Measurements from ENCODE around the gene SERGEF.

SERGEF gene

DNA sequence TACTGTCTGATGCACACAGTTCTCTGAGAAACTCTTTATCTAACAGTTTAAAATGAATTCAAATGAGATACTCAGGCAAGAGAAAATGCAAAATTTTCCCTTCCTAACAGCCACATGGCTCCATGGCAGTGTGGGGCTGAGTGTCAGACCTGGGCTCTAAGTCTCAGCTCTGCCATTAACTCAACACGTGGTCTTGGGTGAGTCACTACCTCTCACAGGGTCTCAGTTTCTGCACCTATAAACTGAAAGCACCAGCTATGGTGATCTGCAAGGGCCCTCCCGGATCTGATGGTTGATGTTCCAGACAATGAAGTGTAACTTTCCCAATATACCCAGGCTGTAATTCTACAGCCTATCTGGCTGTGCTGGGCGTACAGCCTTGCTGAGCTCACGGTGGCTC, 207.8 kb downstream of the SERGEF start:
- TF ChIP-seq SPI1 (IDR thresholded peaks at IDR 0.05; ENCODE audit: borderline replicate concordance, low read depth), result no peak
- TF ChIP-seq CTCF (IDR thresholded peaks at IDR 0.05; ENCODE audit: insufficient read depth, low read length), result no peak
- no peak for TF ChIP-seq POLR2AphosphoS5 (IDR thresholded peaks at IDR 0.05; ENCODE audit: low read depth)
- no peak for TF ChIP-seq GABPA (IDR thresholded peaks at IDR 0.05; ENCODE audit: low read depth)
- no peak for TF ChIP-seq REST (IDR thresholded peaks at IDR 0.05; ENCODE audit: insufficient replicate concordance, low read depth)

DNA sequence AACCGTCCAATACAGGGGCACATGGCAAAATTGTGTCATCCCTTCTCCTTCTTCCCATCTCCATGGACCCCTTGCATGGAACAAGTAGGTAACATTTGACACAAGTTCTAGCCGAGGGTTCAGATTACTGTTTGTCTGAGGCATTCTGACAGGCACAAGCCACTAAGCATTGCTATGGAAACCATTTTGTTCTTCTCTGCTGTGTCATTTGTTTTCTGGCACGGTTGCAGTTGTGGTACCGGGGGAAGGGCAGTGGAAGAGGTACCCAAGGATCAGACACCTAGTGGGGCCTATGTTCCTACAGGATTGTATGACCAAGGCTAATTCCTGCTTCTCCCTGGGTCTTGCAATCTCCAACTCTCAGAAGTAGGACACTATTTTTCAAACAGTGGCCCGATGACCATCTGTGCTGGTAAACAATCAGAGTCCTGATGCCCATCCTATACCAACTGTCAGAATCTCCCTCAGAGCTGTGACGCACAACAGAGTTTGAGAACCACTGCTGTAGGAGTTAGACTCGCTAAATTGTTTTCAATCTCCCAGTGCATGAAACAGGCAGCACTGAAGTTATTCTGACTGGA, 209.0 kb downstream of the SERGEF start:
- no peaks in the 10 kb centered on the region for H3K27me3 ChIP-seq (ENCODE audit: insufficient read depth, poor library complexity, severe bottlenecking)
- no peak overlapping the region for H3K4me3 ChIP-seq (replicated peaks; ENCODE audit: insufficient read depth, low read length)
- no peak for DNase-seq (ENCODE audit: low read depth in 1 of 2, low spot score in 1 of 2)
- TF ChIP-seq GABPA (IDR thresholded peaks at IDR 0.05; ENCODE audit: low read depth) (no peak), CTCF (IDR thresholded peaks at IDR 0.05; ENCODE audit: insufficient read depth, low read length) (no peak), REST (IDR thresholded peaks at IDR 0.05; ENCODE audit: insufficient replicate concordance, low read depth) (no peak), POLR2AphosphoS5 (IDR thresholded peaks at IDR 0.05; ENCODE audit: low read depth) (no peak), SPI1 (IDR thresholded peaks at IDR 0.05; ENCODE audit: borderline replicate concordance, low read depth) (no peak)
- H3K27ac ChIP-seq (replicated peaks), result no peak overlapping the region

More for the DNA sequence above, 207.8 kb downstream of the SERGEF start:
- Histone ChIP-seq H3K27ac (replicated peaks) (no peak overlapping the region), H3K27me3 (ENCODE audit: insufficient read depth, poor library complexity, severe bottlenecking) (no peaks in the 10 kb centered on the region), H3K4me3 (replicated peaks; ENCODE audit: insufficient read depth, low read length) (no peak overlapping the region)
- no peak for DNase-seq (ENCODE audit: low read depth in 1 of 2, low spot score in 1 of 2)

- no peak overlapping the region for H3K27ac ChIP-seq (replicated peaks)
- no peak for DNase-seq (ENCODE audit: low read depth in 1 of 2, low spot score in 1 of 2)
- H3K4me3 ChIP-seq (replicated peaks; ENCODE audit: insufficient read depth, low read length), result no peak overlapping the region
- TF ChIP-seq REST (IDR thresholded peaks at IDR 0.05; ENCODE audit: insufficient replicate concordance, low read depth) (no peak), POLR2AphosphoS5 (IDR thresholded peaks at IDR 0.05; ENCODE audit: low read depth) (no peak), GABPA (IDR thresholded peaks at IDR 0.05; ENCODE audit: low read depth) (no peak), SPI1 (IDR thresholded peaks at IDR 0.05; ENCODE audit: borderline replicate concordance, low read depth) (no peak), CTCF (IDR thresholded peaks at IDR 0.05; ENCODE audit: insufficient read depth, low read length) (no peak)
- H3K27me3 ChIP-seq (ENCODE audit: insufficient read depth, poor library complexity, severe bottlenecking), result no peaks in the 10 kb centered on the region
These were observed 210.4 kb downstream of the SERGEF start for GRCh38 chr11:17802491-17802890.

Measured in HL-60 (cell line).